ENCODE data around the gene TRIM46.

The TRIM46 gene

GRCh38 chr1:155179112-155180031, 5.7 kb downstream of the TRIM46 start:
- H3K27me3 ChIP-seq, result no peaks in the 10 kb centered on the region
- no peak for DNase-seq
- H3K9me3 ChIP-seq, result no peaks in the 10 kb centered on the region
- peaks cover 14% of the 10 kb centered on the region for H3K4me1 ChIP-seq
- H3K36me3 ChIP-seq, result peaks cover 43% of the 10 kb centered on the region
- H3K4me3 ChIP-seq (ENCODE audit: low read depth, low read length), result no peak overlapping the region
- TF ChIP-seq CTCF (IDR thresholded peaks at IDR 0.05; ENCODE audit: low read depth, low read length), result no peak

GRCh38 chr1:155181371-155182051, 7.9 kb downstream of the TRIM46 start:
- no peak for TF ChIP-seq CTCF (IDR thresholded peaks at IDR 0.05; ENCODE audit: low read depth, low read length)
- H3K9me3 ChIP-seq, result no peaks in the 10 kb centered on the region
- H3K4me3 ChIP-seq (ENCODE audit: low read depth, low read length), result no peak overlapping the region
- peaks cover 43% of the 10 kb centered on the region for H3K36me3 ChIP-seq
- no peaks in the 10 kb centered on the region for H3K27me3 ChIP-seq
- no peak for DNase-seq
- H3K4me1 ChIP-seq, result peaks cover 13% of the 10 kb centered on the region

GRCh38 chr1:155182052-155182550, 8.5 kb downstream of the TRIM46 start:
- Histone ChIP-seq H3K4me3 (ENCODE audit: low read depth, low read length) (no peak overlapping the region), H3K4me1 (peaks cover 13% of the 10 kb centered on the region), H3K27me3 (no peaks in the 10 kb centered on the region), H3K9me3 (no peaks in the 10 kb centered on the region), H3K36me3 (peaks cover 37% of the 10 kb centered on the region)
- no peak for TF ChIP-seq CTCF (IDR thresholded peaks at IDR 0.05; ENCODE audit: low read depth, low read length)
- no peak for DNase-seq

- Histone ChIP-seq H3K36me3 (peaks cover 24% of the 10 kb centered on the region), H3K9me3 (no peaks in the 10 kb centered on the region), H3K4me1 (peaks cover 13% of the 10 kb centered on the region), H3K27me3 (no peaks in the 10 kb centered on the region), H3K4me3 (ENCODE audit: low read depth, low read length) (no peak overlapping the region)
- no peak for DNase-seq
- no peak for TF ChIP-seq CTCF (IDR thresholded peaks at IDR 0.05; ENCODE audit: low read depth, low read length)
These were observed 10.1 kb downstream of the TRIM46 start for GRCh38 chr1:155183775-155184221.

GRCh38 chr1:155184351-155184811, 10.7 kb downstream of the TRIM46 start:
- peaks cover 13% of the 10 kb centered on the region for H3K4me1 ChIP-seq
- TF ChIP-seq CTCF (IDR thresholded peaks at IDR 0.05; ENCODE audit: low read depth, low read length), result no peak
- peaks cover 21% of the 10 kb centered on the region for H3K36me3 ChIP-seq
- no peaks in the 10 kb centered on the region for H3K27me3 ChIP-seq
- no peak for DNase-seq
- H3K4me3 ChIP-seq (ENCODE audit: low read depth, low read length), result no peak overlapping the region
- no peaks in the 10 kb centered on the region for H3K9me3 ChIP-seq

Data from BE2C (cell line).